OCI-LY1 (cell line): ENCODE results near the gene MYCL.

Experiments used
- EZH2 ChIP-seq: fragments of 200-600 bp; sonication (generic), shearing (Covaris generic); IDR thresholded peaks from 2 replicates; pipeline ENCODE4 v1.8.0; 2017; ENCODE audit warnings: borderline replicate concordance, mixed run types, mild to moderate bottlenecking, antibody characterized with exemption, low read length, moderate library complexity, mixed read lengths
- TF ChIP-seq, protein P1 (sequence below): fragments of 200-600 bp; sonication (generic), shearing (Covaris generic); IDR thresholded peaks from 2 replicates; pipeline ENCODE4 v1.5.1; 2017; ENCODE audit warnings: mild to moderate bottlenecking, antibody characterized with exemption, low read length, moderate library complexity, mixed read lengths

- TF ChIP-seq, protein P1, sequence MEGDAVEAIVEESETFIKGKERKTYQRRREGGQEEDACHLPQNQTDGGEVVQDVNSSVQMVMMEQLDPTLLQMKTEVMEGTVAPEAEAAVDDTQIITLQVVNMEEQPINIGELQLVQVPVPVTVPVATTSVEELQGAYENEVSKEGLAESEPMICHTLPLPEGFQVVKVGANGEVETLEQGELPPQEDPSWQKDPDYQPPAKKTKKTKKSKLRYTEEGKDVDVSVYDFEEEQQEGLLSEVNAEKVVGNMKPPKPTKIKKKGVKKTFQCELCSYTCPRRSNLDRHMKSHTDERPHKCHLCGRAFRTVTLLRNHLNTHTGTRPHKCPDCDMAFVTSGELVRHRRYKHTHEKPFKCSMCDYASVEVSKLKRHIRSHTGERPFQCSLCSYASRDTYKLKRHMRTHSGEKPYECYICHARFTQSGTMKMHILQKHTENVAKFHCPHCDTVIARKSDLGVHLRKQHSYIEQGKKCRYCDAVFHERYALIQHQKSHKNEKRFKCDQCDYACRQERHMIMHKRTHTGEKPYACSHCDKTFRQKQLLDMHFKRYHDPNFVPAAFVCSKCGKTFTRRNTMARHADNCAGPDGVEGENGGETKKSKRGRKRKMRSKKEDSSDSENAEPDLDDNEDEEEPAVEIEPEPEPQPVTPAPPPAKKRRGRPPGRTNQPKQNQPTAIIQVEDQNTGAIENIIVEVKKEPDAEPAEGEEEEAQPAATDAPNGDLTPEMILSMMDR = no peak
- TF ChIP-seq EZH2 = no peak
Measured at GRCh38 chr1:39926820-39927219, 25.1 kb upstream of the MYCL start.
